Breast epithelium (tissue), 3 donors: Measurements from ENCODE around the gene KCNJ6.

ENCODE experiments used
- POLR2A ChIP-seq: fragments of 450-650 bp; IDR thresholded peaks from one replicate; pipeline ENCODE4 v1.6.1; 2016; ENCODE audit warnings: antibody characterized with exemption, mild to moderate bottlenecking, moderate library complexity
- POLR2AphosphoS5 ChIP-seq, 3 donors: sonication (generic); formaldehyde crosslinking; IDR thresholded peaks; one replicate each; pipeline ENCODE4 v1.6.1; 2017; ENCODE audit warnings: antibody characterized with exemption in 3 of 3
- TF ChIP-seq, protein P1 (sequence below), 3 donors: fragments of 450-650 bp; IDR thresholded peaks; one replicate each; pipeline ENCODE4 v1.5.1; 2016 to 2017; ENCODE audit warnings: antibody characterized with exemption in 3 of 3, mild to moderate bottlenecking in 3 of 3, moderate library complexity in 3 of 3

- TF ChIP-seq, protein P1, sequence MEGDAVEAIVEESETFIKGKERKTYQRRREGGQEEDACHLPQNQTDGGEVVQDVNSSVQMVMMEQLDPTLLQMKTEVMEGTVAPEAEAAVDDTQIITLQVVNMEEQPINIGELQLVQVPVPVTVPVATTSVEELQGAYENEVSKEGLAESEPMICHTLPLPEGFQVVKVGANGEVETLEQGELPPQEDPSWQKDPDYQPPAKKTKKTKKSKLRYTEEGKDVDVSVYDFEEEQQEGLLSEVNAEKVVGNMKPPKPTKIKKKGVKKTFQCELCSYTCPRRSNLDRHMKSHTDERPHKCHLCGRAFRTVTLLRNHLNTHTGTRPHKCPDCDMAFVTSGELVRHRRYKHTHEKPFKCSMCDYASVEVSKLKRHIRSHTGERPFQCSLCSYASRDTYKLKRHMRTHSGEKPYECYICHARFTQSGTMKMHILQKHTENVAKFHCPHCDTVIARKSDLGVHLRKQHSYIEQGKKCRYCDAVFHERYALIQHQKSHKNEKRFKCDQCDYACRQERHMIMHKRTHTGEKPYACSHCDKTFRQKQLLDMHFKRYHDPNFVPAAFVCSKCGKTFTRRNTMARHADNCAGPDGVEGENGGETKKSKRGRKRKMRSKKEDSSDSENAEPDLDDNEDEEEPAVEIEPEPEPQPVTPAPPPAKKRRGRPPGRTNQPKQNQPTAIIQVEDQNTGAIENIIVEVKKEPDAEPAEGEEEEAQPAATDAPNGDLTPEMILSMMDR (IDR thresholded peaks at IDR 0.05), result no peak
- TF ChIP-seq POLR2A, result no peak
- no peak for TF ChIP-seq POLR2AphosphoS5 (IDR thresholded peaks at IDR 0.05)
Observed at GRCh38 chr21:37891972-37892371, 24.3 kb downstream of the KCNJ6 start.
